Panc1 (cell line): Measurements from ENCODE around the gene LPIN1. TPM values are rescaled to one million over a fixed set of nuclear protein-coding genes. Genes with fewer than 3 reads are reported as not detected.

Experiments used
- ATAC-seq: fragments of 200-7000 bp; cut with Tn5 transposase; 2 replicates; pipeline ENCODE4 v1.9.1; 2020; ENCODE audit warnings: mild to moderate bottlenecking, moderate library complexity
- BruUV-seq: library from RNA; stranded (reverse); fragments of 400-500 nt; replicated peaks from 2 replicates; lab custom pipeline; 2021; lab: Mats Ljungman, UMichigan
- CTCF ChIA-PET: fragments of 300-600 bp; sonication (Branson Sonifier 250); formaldehyde crosslinking; loops from one replicate; lab custom pipeline; 2022; ENCODE audit warnings: antibody characterized with exemption; lab: Charles Lee
- POLR2A ChIA-PET: fragments of 300-600 bp; sonication (Branson Sonifier 250); formaldehyde crosslinking; loops from one replicate; lab custom pipeline; 2022; ENCODE audit warnings: antibody characterized with exemption; lab: Charles Lee
- DNase-seq: peaks from one replicate; pipeline ENCODE4 v3.0.0-alpha.2; 2010; ENCODE audit warnings: low read depth, low spot score
- H3K27ac ChIP-seq: 2 replicates; pipeline ENCODE4 v1.5.1; 2011; ENCODE audit warnings: mild to moderate bottlenecking, low read length, inconsistent platforms
- H3K27me3 ChIP-seq: fragments of 200-500 bp; sonication (Bioruptor generic); 2 replicates; pipeline ENCODE4 v1.6.0; 2014; ENCODE audit warnings: low read length, inconsistent platforms; ENCODE audit not compliant: control insufficient read depth, insufficient read depth
- H3K36me3 ChIP-seq: fragments of 200-500 bp; sonication (Bioruptor generic); 2 replicates; pipeline ENCODE4 v1.5.1; 2014; ENCODE audit warnings: inconsistent platforms, mild to moderate bottlenecking, low read length, moderate library complexity; ENCODE audit not compliant: control insufficient read depth, insufficient read depth
- H3K4me1 ChIP-seq: 2 replicates; pipeline ENCODE4 v1.5.1; 2011; ENCODE audit warnings: inconsistent platforms, mild to moderate bottlenecking, low read length, moderate library complexity; ENCODE audit not compliant: control insufficient read depth, insufficient read depth
- H3K4me3 ChIP-seq, 2 experiments: 2 replicates each; pipeline ENCODE4 v1.5.1; 2011 to 2012; ENCODE audit warnings: low read depth in 2 of 2, low read length in 2 of 2, mild to moderate bottlenecking in 2 of 2, inconsistent platforms in 1 of 2, moderate library complexity in 1 of 2
- H3K9me3 ChIP-seq: fragments of 200-500 bp; sonication (Bioruptor generic); 2 replicates; pipeline ENCODE4 v1.5.1; 2014; ENCODE audit warnings: low read depth, mild to moderate bottlenecking, inconsistent platforms, low read length, moderate library complexity; ENCODE audit not compliant: control insufficient read depth, insufficient read depth
- POLR2AphosphoS5 ChIP-seq: IDR thresholded peaks from 2 replicates; pipeline ENCODE4 v1.6.1; 2012; ENCODE audit warnings: mild to moderate bottlenecking, low read depth, low read length, moderate library complexity
- SIN3A ChIP-seq: IDR thresholded peaks from 2 replicates; pipeline ENCODE4 v1.6.1; 2012; ENCODE audit warnings: low read depth, mild to moderate bottlenecking, low read length, moderate library complexity, borderline replicate concordance; ENCODE audit not compliant: insufficient read depth
- TCF7L2 ChIP-seq: IDR thresholded peaks from 2 replicates; pipeline ENCODE4 v1.6.1; 2011; ENCODE audit warnings: mild to moderate bottlenecking, low read depth, low read length, inconsistent platforms
- in situ Hi-C: cut with HindIII; loops from 2 replicates; pipeline ENCODE4 v1.10.0; 2016; ENCODE audit warnings: low sequenced_read_pairs, low pct_unique_long_range_greater_than_20kb
- intact Hi-C: fragments of 100-400 bp; cut with micrococcal nuclease; formaldehyde crosslinking; loops from one replicate; pipeline ENCODE4 v1.10.0; 2022; ENCODE audit not compliant: unreplicated experiment
- total RNA-seq: library from RNA; stranded (reverse); gene quantifications from one replicate; pipeline ENCODE4 v1.2.1, GENCODE V29; 2021; ENCODE audit not compliant: unreplicated experiment
- TF ChIP-seq, protein P1 (sequence below): fragments of 450-650 bp; IDR thresholded peaks from 2 replicates; pipeline ENCODE4 v1.5.1; 2017; ENCODE audit warnings: mild to moderate bottlenecking
- TF ChIP-seq, protein P2 (sequence below), 2 experiments: IDR thresholded peaks; 2 replicates each; pipeline ENCODE4 v1.6.1; 2011 to 2012; ENCODE audit warnings: low read depth in 2 of 2, control low read depth in 1 of 2, low read length in 1 of 2, mild to moderate bottlenecking in 1 of 2, moderate library complexity in 1 of 2; ENCODE audit not compliant: insufficient read depth in 1 of 2

The LPIN1 gene
- total RNA-seq, 1 experiment from 2014 or later, result 51.8 TPM

DNA sequence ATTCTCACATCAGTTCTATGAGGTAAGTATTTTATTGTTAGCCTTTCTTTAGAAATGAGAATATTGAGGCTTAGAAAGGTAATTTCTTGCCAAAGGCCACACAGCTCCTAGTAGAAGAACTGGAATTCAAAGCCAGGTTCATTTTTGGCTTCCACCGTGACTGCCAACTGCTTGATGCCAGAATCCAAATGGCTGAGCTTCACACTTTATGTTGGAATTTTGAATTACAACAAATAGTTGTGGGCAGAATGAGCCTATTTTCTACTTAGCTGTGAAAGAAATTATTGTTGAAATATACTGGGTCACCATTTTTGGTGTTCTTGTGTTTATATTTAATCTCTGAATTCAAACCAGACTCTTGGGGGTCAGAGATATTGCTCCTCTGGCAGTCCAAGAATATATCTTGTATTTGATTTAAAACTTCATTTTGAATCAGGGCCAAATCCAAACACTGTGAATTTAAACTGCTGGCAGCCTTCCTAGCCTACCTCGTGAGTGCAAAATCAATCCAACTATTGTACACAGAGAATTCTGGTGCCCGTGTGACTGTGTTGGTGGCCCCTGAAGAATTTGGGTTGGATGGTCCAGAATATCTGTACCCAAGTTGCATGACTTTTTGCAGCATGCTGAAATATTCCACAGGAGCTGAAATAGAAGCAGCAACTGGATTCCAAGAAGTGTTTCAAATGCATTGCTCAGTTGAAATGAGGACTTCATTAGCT, 35.6 kb upstream of the LPIN1 start:
- Histone ChIP-seq H3K4me1 (no peaks in the 10 kb centered on the region; the same call in 1 of the 2 replicates), H3K9me3 (no peaks in the 10 kb centered on the region; the same call in 1 of the 2 replicates), H3K27me3 (no peaks in the 10 kb centered on the region), H3K36me3 (no peaks in the 10 kb centered on the region), H3K27ac (no peak overlapping the region), H3K4me3 (no peak overlapping the region)
- ChIA-PET CTCF (no interaction called here), POLR2A (no interaction called here)
- no TSS peak for BruUV-seq
- intact Hi-C loops (no loop called here), in situ Hi-C loops (no loop called here)
- ATAC-seq, result no peak
- DNase-seq, result no peak
- TF ChIP-seq TCF7L2, result no peak
- TF ChIP-seq POLR2AphosphoS5, result no peak
- TF ChIP-seq, protein P1, sequence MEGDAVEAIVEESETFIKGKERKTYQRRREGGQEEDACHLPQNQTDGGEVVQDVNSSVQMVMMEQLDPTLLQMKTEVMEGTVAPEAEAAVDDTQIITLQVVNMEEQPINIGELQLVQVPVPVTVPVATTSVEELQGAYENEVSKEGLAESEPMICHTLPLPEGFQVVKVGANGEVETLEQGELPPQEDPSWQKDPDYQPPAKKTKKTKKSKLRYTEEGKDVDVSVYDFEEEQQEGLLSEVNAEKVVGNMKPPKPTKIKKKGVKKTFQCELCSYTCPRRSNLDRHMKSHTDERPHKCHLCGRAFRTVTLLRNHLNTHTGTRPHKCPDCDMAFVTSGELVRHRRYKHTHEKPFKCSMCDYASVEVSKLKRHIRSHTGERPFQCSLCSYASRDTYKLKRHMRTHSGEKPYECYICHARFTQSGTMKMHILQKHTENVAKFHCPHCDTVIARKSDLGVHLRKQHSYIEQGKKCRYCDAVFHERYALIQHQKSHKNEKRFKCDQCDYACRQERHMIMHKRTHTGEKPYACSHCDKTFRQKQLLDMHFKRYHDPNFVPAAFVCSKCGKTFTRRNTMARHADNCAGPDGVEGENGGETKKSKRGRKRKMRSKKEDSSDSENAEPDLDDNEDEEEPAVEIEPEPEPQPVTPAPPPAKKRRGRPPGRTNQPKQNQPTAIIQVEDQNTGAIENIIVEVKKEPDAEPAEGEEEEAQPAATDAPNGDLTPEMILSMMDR, result no peak
- TF ChIP-seq, protein P2, sequence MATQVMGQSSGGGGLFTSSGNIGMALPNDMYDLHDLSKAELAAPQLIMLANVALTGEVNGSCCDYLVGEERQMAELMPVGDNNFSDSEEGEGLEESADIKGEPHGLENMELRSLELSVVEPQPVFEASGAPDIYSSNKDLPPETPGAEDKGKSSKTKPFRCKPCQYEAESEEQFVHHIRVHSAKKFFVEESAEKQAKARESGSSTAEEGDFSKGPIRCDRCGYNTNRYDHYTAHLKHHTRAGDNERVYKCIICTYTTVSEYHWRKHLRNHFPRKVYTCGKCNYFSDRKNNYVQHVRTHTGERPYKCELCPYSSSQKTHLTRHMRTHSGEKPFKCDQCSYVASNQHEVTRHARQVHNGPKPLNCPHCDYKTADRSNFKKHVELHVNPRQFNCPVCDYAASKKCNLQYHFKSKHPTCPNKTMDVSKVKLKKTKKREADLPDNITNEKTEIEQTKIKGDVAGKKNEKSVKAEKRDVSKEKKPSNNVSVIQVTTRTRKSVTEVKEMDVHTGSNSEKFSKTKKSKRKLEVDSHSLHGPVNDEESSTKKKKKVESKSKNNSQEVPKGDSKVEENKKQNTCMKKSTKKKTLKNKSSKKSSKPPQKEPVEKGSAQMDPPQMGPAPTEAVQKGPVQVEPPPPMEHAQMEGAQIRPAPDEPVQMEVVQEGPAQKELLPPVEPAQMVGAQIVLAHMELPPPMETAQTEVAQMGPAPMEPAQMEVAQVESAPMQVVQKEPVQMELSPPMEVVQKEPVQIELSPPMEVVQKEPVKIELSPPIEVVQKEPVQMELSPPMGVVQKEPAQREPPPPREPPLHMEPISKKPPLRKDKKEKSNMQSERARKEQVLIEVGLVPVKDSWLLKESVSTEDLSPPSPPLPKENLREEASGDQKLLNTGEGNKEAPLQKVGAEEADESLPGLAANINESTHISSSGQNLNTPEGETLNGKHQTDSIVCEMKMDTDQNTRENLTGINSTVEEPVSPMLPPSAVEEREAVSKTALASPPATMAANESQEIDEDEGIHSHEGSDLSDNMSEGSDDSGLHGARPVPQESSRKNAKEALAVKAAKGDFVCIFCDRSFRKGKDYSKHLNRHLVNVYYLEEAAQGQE (IDR thresholded peaks at IDR 0.05; ENCODE audit: insufficient read depth in 1 of 2, low read depth in 2 of 2, low read length in 1 of 2), result no peak
- no peak for TF ChIP-seq SIN3A

DNA sequence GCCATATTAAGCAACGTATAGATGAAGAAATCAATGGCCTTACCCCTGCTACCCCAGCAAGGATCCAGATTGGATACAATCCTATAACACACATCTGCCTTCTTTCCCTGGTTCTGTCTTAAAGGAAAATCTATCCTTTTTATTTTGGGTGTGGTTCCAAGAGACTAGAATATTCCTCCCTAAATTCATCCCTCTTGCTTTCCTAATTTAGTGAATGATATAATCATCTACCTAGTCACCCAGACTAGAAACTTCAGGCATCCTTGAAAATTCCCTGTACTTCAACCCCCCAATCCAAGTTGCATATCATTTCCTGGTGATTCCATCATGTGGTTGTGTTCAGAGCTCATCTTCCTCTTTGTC, 35.1 kb upstream of the LPIN1 start:
- Histone ChIP-seq H3K27ac (no peak overlapping the region), H3K4me3 (no peak overlapping the region), H3K4me1 (no peaks in the 10 kb centered on the region; the same call in 1 of the 2 replicates), H3K36me3 (no peaks in the 10 kb centered on the region), H3K9me3 (no peaks in the 10 kb centered on the region; the same call in 1 of the 2 replicates), H3K27me3 (no peaks in the 10 kb centered on the region)
- intact Hi-C loops, result no loop called here
- DNase-seq (no peak), ATAC-seq (no peak)
- CTCF ChIA-PET, result no interaction called here
- in situ Hi-C loops, result no loop called here
- POLR2A ChIA-PET, result no interaction called here
- no TSS peak for BruUV-seq
- TF ChIP-seq, protein P1, result no peak
- TF ChIP-seq POLR2AphosphoS5, result no peak
- TF ChIP-seq, protein P2 (IDR thresholded peaks at IDR 0.05; ENCODE audit: insufficient read depth in 1 of 2, low read depth in 2 of 2, low read length in 1 of 2), result no peak
- no peak for TF ChIP-seq SIN3A
- no peak for TF ChIP-seq TCF7L2
